ENCODE data around the gene AMACR.

The AMACR gene

DNA sequence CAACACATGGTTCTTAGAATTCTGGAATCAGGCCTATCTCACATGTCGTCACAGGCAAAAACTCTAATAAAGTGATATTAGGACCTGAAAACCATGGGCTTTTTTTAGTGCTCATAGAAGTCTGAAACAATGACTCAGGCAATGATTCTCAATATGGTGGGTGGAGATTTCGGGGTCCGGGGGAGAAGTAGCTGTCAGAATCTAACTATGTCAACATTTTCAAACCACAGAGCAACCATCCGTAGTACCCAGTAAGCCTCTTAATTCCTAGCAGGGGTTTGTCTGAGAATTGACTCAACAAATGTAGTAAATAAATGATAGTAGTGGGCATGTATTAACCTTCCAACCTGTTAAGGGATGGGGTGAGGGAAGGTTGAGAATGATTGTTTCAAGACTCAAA lies 2.6 kb downstream of the AMACR start:
- DNase-seq, result no peak

DNA sequence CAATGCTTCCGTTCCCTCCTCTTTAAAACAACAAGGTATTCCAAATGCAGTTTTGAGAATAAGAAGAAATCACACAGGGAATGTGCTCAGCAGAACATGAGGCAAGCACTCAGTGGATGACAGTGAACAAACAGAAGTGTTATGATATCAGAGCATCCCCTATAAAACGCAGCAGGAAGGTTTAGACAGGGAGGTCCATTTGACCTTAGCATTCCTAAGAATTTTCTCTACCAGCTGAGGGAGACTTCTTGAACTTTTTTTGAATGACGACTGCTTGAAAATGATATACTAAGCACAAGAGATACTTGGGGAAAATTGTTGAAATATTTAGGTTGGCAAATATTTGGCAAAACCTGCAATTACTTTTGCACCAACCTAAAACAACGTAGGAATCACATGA lies 3.9 kb downstream of the AMACR start:
- DNase-seq, result no peak

DNA sequence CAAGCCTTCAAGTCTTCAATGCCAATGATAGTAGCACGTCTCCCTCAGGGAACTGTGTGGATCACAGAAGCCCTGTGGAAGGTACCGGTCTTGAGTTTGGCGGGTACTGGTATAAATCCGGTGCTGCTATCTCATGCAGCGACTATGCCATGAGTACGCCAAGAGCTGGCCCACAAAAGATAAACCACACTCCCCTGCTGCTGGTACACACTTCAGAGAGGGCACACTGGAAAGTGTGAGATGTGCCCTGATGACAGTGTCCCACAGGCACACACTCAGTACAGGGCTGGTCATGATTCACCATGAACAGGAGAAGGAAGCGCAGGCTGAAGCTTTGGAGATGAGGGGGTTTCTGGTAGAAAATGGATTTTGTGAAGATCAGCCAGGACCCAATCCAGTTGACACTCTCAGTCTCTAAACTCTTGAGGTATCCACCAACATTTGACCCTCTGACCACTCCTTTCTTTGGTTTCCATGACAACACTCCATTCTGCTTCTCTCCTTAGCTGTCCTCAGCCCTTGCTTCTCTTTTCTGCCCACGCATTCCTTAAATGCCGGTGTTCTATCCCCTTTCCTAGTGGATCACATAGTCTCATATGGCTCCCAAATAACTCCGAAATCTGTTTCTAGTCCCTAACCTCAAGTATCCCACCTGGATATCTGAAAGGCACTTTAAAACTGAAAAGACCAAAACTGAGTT lies 5.1 kb downstream of the AMACR start:
- DNase-seq, result no peak

DNA sequence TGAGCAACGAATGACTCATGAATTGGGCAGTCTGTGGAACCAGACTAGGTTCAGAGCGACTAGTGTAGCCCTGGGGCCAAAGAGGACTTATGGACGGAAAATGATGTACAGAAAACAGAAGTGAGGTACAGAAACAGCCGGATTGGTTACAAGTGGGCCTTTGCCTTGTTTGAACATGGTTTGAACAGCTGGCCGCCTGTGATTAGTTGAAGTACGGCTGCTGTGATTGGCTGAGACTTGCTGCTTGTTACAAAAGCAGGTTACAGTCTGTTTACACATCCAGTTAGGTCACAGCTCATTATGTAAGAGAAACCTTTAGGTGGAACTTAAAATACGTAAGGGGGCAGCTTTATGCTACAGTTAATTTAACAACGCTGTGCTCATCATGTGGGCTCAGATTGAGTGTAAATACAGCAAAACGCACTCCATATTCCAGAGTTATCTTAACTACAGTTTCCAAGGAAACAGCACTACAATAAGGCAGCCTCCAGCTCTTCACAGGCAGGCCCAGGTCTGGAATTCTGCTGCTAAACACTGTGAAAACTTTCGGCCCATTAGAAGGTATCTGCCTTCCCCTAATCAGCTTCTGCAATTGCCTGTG lies 6.5 kb downstream of the AMACR start:
- no peak for DNase-seq

DNA sequence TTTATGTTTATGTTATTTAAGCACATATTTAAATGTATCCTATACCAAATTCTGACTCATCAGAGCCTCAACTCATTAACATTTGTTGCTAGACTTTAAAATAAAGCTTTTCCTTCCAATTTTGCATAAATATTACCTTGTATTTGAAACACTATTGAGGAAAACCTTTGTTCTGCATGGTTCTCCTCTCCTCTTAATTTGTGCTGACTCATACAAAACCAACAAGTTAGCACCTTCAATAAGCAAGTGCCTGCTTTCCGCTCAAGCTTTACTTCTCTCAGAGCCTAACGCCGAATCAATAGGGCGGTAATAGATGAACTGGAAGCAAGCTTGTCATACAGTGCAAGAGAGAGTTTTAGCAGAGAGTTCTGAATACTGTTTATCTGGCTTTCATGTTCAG lies 7.9 kb downstream of the AMACR start:
- DNase-seq, result no peak

DNA sequence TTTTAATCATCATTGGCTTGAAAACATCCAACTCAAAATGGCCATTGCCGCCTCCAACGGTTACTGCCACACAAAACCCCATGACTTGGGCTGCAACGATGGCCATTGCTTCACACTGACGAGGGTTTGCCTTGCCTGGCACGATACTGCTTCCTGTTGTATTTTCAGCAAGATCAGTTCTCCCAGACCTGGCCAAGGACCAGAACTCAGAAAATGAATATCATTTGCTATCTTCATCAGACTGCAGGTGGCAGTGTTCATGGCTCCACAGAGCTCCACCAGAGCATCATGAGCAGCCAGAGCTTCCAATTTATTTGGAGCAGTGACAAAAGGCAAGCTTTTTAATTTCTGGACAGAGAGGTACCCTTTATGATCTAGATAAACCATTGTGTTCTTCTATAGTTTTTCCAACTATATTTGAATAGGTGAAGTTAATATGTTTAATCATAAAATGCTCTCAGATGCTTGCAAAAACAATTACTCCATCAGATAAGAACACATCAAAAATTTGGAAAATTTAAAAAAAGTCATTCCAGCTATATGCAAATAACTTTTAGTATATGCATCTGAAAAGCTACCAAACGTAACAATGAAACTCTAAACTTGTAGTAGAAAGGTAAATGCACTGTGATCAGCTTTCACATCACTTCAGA lies 10.4 kb downstream of the AMACR start:
- DNase-seq, result no peak

DNA sequence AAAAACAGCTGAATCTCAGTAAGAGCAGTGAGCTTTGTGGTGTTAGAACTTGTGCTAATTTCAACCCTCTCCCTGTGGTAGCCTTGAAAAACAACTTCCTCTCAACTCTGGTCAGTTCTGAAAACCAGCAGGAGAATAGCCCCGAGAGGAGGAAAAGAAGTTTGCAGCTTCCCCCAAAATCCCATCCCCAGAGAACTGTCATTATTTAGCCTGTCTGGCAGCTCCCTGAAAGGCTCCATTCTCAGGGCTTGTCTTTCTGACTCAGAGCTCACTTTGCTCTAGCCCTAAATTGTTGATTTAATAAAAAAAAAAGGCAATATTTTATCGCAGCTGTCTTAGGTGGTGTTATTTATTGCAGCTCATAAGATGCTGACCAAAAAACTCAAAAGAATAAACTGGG lies 12.0 kb downstream of the AMACR start:
- DNase-seq, result no peak

DNA sequence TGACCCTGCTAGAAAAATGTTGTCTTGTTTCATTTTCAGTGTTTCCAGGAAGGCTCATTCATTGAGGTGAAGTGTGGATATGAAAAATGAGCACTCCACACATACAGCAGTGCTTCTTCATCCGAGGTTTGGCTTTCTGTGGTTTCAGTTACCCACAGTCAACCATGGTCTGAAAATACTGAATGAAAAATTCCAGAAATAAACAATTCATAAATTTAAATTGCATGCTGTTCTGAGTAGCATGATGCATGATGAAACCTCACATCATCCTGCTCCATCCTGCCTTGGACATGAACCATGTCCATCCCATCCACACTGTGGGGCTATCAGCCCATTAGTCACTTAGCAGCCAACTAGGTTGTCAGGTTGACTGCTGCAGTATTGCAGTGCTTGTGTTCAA lies 13.0 kb downstream of the AMACR start:
- no peak for DNase-seq

DNA sequence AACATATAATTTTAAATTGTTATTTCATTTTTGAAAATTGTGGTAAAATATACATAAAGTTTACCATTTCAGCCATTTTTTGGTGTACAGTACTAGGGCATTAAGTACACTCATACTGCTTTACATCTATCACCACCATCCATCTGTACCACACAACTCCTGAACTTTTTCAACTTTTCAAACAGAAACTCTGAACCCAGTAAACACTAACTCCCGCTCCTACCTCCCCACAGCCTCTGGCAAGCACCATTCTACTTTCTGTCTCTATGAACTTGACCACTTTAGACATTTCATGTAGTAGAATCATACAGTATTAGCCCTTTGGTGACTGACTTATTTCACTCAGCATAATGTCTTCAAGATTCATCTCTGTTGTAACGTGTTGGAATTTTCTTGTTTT lies 15.0 kb downstream of the AMACR start:
- no peak for DNase-seq

DNA sequence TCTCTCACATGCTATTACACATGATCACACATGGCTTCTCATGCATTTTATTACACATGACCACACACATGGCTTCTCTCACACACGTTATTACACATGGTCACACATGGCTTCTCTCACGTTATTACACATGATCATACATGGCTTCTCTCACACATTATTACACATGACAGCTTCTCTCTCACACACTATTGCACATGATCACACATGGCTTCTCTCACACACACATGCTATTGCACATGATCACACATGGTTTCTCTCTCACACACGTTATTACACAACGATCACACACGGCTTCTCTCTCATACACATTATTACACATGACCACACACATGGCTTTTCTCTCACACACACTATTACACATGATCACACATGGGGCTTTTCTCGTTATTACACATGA lies 22.4 kb downstream of the AMACR start:
- DNase-seq, result no peak

DNA sequence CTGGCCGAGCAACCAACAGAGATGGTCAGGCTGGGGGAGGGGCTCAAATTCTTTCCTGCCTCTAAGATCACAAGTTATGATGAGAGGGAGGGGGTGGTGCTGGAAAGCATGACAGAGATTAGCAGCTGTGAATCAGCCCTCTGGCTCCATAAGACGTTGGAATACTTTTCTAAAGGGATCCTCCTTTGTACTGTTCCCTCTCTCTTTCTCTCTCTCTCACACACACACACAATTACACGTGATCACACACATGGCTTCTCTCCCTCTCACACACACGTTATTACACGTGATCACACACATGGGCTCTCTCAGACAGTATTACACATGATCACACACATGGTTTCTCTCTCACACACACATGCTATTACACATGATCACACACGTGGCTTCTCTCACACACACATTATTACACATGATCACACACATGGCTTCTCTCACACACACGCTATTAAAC lies 23.2 kb downstream of the AMACR start, which contains the start of gene SLC45A2:
TSS of gene SLC45A2 (minus strand) at position 23 of the 454 bp plus-strand sequence. CDS start 110 bp downstream, outside the sequence.
- no peak for DNase-seq

DNA sequence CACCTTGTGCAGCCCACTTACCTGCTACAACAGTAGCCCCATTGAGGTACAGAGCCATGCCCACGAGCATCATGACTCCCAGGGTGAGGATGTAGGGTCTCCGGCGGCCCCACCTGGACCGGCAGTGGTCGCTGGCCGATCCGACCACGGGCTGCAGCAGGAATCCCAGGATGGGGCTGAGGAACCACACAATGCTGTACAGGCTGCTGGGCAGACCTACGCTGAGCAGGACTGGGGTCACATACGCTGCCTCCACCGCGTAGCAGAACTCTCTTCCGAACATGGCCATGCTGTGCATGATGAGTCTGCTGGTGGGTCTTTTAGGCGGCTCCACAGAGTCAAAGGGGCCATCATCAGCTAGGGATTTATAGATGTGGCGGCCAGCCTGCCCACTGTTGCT lies 23.7 kb downstream of the AMACR start:
- no peak for DNase-seq

DNA sequence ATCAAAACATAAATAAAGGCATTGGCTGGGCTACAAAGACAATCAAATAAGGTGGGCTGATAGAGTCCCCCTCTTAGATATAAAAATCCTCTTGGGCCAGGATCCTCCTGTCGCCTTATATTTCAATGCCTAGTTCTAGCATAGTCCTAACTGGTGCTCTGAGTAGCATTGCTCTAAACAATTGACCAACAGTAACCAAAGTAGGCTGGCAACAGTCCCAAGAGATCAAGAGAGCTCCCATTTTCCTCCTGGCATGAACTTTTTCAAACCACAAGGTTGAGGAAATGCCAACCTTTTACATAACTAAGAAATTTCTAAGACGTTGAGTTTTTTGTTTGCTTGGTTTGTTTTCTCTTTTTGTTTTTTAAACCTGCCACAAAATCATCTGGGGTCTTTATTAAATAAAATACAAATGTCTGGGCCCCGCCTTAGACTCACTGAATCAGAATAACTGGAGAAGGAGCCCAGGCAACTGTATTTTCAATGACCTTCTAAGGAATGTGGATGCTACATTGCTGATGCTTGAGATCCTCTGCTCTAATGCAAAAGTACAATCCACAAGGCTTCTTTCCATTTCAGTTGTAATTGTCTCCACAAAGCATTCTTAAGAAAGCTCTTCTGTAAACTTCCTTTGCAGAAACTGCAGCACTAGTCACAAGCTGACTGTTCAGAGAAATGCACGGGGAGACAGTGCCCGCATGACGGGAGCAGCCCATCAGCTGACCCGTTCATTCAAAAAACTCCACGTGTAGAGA lies 26.3 kb downstream of the AMACR start:
- no peak for DNase-seq

DNA sequence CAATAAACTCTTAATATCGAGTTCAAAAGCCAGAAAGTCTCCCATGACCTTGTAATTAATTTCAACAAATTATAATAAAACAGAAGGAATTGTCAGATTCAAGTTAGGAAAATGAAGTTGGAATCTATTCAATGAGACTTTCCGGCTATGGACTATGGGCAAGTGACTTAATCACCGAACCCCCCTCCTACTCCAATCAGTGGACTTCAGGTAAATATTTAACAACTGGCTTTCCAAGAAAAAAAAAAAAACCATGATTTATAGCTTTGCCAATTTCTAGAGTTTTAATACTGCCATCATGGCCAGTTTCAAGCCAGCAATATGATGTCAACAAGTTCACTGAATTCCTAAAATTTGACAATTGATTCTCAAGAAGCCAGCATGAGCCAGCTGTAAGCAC lies 27.8 kb downstream of the AMACR start:
- DNase-seq, result no peak

DNA sequence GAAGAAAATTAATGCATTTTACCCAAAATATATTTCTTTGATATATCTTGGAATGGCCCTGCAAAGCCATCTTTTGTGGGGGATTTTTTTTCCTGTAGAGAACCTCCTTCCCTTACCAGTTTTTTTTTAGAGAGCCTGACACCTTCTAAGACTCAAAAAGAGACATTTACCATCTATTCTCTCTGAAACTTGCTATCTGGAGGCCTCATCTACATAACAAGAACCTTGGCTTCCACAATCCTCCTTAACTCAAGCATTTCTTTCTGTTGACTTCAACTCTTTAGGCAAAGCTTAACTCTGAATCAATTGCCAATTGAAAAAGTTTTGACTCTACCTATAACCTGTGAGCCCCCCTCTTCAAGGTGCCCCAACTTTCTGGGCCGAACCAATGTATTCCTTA lies 29.5 kb downstream of the AMACR start:
- no peak for DNase-seq

DNA sequence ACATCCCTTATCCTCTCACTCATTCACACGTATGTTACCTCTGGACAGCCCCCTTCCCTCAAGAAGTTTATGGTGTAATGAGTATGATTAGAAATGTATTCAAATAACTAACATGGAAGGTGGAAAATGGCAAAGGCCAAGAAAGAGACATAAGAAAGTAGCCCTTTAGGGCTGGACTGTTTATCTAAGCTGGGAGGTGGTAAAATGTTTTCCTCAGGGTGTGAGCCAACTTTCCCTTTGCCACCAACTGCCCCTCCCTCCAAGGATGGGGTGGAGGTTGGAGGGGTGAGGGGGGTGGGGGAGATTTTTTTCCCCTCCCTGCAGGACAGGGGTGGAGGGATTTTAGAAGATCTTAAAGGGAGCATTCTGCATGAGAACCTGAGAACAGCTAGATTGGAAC lies 31.5 kb downstream of the AMACR start:
- no peak for DNase-seq

DNA sequence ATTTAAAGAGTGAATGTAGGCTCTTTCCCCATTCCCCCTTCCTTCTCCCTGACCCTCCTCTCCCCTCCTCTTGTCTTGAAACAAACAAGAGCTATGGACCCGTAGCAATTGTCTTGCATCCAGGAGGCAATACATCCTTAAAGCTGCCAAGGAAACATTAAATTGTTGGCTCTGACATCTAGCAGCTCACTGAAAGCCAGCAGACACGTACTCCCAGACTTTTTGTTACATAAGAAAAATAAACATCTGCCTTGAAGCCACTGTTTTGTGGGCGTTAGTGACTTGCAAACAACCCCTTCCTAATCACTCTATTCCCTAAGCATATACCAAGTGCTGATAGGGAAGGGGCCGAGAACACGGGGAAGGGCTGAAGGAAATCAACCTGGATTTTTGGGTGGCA lies 32.0 kb downstream of the AMACR start:
- DNase-seq, result no peak

DNA sequence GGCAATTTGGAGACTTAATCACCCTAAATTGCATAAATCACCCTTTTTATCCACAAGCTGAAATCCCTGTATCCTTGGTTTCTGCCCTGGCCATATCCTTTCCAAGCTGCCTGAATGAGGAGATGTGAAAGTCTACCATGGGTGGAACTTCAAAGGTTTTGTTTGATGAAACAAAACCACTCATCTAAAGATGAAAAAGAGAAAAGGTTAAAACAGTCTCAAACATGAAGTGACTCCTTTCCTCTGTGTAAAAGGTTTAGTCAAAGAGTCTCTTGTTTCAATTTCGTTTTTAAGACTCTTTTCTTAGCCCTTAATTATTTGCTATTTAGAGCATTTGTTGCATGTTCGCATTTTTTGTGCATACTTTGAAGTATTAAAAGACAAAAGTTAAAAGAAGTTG lies 34.6 kb downstream of the AMACR start:
- no peak for DNase-seq

DNA sequence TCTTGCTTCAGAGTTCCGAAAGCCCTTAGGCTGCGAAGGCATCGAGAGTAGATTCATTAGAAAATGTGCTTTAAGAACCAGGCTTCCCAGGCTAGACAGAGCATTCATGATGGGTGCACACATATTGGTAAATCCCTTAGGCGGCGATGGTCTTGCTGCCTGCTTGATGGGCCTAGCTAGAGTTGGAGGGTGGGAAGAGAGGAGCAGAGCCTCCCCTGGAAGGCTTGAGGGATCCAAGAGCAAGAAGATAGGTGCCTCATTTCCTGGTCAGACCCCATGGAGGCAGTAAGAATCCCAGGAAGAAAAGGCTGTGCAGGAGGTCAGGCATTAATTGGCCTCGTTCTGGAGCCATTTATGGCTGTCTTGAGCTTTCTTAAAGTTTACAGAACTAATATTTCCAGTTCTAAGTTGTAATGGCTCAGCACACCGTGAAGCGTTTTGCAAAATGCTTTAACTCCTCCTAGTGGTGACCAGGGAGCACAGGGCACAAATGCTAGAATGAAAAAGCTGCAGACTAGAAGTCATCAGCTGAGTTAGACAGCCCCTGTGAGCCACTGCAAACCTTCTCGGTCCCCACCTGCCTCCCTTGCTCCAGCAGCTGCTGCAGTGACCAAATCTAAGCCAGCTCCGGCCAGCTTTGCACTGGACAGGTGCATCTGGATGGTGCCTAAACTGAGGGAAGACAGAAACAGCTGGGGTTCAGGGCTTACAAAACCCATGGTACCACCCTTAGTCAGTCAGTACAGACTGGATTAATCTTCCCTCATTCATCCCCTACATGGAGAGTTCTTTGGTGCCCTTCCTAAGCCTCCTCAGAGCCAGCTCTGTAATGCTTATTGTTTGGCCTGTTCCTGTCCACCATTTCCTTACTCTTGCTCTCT lies 38.0 kb downstream of the AMACR start:
- no peak for DNase-seq

DNA sequence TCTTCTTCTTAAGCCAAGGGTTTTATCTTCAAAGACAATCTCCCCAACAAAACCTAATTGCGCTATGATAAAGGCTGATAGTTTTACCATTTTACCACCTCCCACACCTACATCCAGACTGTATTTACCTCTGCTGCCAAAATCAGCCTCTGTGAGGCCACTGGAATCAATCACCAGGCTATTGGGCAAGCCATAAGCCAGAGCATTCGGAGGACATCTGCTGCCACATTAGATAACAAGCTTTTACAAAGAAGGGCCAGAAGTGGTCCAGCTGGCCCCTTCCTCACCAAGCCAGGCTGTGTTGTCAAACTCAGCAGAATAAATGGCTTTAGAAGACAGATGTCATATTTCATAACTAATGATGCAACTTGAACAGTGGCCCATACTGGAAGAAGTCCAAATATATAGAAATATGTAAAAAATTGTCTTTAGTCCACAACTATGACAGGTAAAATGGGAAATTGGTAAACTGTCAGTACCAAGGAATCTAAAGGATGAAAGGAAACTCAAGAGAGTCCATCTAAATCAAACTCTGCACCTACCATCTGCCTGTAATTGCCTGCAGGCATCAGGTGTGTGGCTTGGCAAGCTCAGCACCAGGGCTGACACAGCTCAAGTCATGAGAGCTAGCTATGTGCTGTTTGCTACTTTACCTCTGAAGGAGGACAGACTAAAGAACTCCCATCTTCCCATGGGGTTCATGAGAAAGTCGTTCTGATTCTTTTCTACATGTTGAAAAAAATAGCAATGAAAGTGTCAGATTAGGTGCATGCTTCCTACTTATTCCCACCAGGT lies 39.4 kb downstream of the AMACR start:
- no peak for DNase-seq

DNA sequence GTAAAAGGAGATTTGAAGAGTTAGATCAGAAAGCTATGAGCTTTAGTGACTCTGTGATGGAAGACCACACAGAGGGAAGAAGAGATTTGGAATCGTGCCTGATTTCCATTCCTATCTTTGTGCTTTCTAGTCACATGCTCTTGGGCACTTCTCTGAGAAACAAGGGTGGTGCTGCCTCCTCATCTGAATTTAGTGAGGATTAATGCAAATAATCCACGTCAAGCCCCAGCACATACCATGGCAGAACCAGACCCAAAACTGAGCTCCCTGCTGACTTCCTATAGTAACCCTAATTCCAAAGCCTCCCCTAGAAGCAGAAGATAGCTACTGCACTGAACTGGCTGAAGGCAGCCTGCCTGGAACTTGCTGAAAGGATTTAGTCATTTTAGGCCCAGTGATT lies 41.0 kb downstream of the AMACR start:
- no peak for DNase-seq

All from SIG-M5 (cell line).